Measurements from ENCODE around the gene NAP1L4. TPM values are rescaled to one million over a fixed set of nuclear protein-coding genes. Genes with fewer than 3 reads are reported as not detected.

The NAP1L4 gene
- total RNA-seq, 1 donor from 2014 or later, result 83.5 TPM

GRCh38 chr11:3015796-3016195, 23.7 kb upstream of the NAP1L4 start:
- H3K36me3 Mint-ChIP-seq (ENCODE audit: low read depth), result peaks cover 46% of the 10 kb centered on the region
- H3K27me3 Mint-ChIP-seq (ENCODE audit: low read depth), result no peaks in the 10 kb centered on the region
- peaks cover 11% of the 10 kb centered on the region for H3K4me1 Mint-ChIP-seq (ENCODE audit: low read depth)
- H3K9me3 Mint-ChIP-seq (ENCODE audit: low read depth), result no peaks in the 10 kb centered on the region
- TF ChIP-seq, protein P1, sequence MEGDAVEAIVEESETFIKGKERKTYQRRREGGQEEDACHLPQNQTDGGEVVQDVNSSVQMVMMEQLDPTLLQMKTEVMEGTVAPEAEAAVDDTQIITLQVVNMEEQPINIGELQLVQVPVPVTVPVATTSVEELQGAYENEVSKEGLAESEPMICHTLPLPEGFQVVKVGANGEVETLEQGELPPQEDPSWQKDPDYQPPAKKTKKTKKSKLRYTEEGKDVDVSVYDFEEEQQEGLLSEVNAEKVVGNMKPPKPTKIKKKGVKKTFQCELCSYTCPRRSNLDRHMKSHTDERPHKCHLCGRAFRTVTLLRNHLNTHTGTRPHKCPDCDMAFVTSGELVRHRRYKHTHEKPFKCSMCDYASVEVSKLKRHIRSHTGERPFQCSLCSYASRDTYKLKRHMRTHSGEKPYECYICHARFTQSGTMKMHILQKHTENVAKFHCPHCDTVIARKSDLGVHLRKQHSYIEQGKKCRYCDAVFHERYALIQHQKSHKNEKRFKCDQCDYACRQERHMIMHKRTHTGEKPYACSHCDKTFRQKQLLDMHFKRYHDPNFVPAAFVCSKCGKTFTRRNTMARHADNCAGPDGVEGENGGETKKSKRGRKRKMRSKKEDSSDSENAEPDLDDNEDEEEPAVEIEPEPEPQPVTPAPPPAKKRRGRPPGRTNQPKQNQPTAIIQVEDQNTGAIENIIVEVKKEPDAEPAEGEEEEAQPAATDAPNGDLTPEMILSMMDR (IDR thresholded peaks at IDR 0.05), result no peak
- DNase-seq (ENCODE audit: low spot score), result no peak
- no peak overlapping the region for H3K27ac Mint-ChIP-seq (ENCODE audit: unreplicated experiment)
- H3K4me3 Mint-ChIP-seq (ENCODE audit: unreplicated experiment), result no peak overlapping the region

- no peak for DNase-seq (ENCODE audit: low spot score)
These were observed 22.8 kb upstream of the NAP1L4 start for GRCh38 chr11:3014943-3015342.

GRCh38 chr11:3014057-3014938, 22.2 kb upstream of the NAP1L4 start:
- peaks cover 51% of the 10 kb centered on the region for H3K36me3 Mint-ChIP-seq (ENCODE audit: low read depth)
- TF ChIP-seq, protein P1 (IDR thresholded peaks at IDR 0.05), result no peak

More at GRCh38 chr11:3014943-3015342, 22.8 kb upstream of the NAP1L4 start:
- Mint-ChIP-seq H3K4me1 (ENCODE audit: low read depth) (peaks cover 8% of the 10 kb centered on the region), H3K4me3 (ENCODE audit: unreplicated experiment) (no peak overlapping the region), H3K27ac (ENCODE audit: unreplicated experiment) (no peak overlapping the region), H3K9me3 (ENCODE audit: low read depth) (no peaks in the 10 kb centered on the region), H3K27me3 (ENCODE audit: low read depth) (no peaks in the 10 kb centered on the region), H3K36me3 (ENCODE audit: low read depth) (peaks cover 48% of the 10 kb centered on the region)
- TF ChIP-seq, protein P1 (IDR thresholded peaks at IDR 0.05), result no peak

GRCh38 chr11:3011891-3012885, 20.1 kb upstream of the NAP1L4 start:
- Mint-ChIP-seq H3K36me3 (ENCODE audit: low read depth) (peaks cover 41% of the 10 kb centered on the region), H3K4me1 (ENCODE audit: low read depth) (peaks cover 8% of the 10 kb centered on the region), H3K27me3 (ENCODE audit: low read depth) (no peaks in the 10 kb centered on the region), H3K9me3 (ENCODE audit: low read depth) (no peaks in the 10 kb centered on the region), H3K4me3 (ENCODE audit: unreplicated experiment) (no peak overlapping the region), H3K27ac (ENCODE audit: unreplicated experiment) (no peak overlapping the region)
- peak; percentile 57 for DNase-seq (ENCODE audit: low spot score)
- TF ChIP-seq, protein P1 (IDR thresholded peaks at IDR 0.05), result no peak

More at GRCh38 chr11:3014057-3014938, 22.2 kb upstream of the NAP1L4 start:
- Mint-ChIP-seq H3K4me3 (ENCODE audit: unreplicated experiment) (no peak overlapping the region), H3K4me1 (ENCODE audit: low read depth) (peaks cover 8% of the 10 kb centered on the region), H3K27ac (ENCODE audit: unreplicated experiment) (no peak overlapping the region), H3K9me3 (ENCODE audit: low read depth) (no peaks in the 10 kb centered on the region), H3K27me3 (ENCODE audit: low read depth) (no peaks in the 10 kb centered on the region)
- DNase-seq (ENCODE audit: low spot score), result no peak

Measured in chondrocyte (in vitro differentiated cells).